DMS153 treated with DMSO at 0.1 percent for 48 hours (cell line): ENCODE results near the gene JUNB.

Experiments used
- DNase-seq: peaks from one replicate; lab custom pipeline; 2025; ENCODE audit not compliant: unreplicated experiment; lab: John Stamatoyannopoulos, UW

JUNB gene

GRCh38 chr19:12791345-12792050, at the start of gene JUNB:
Gene JUNB, plus strand, starts transcription at chr19:12791486. Its CDS starts 286 bp downstream, at chr19:12791772.
- DNase-seq: peak; percentile 87

GRCh38 chr19:12745166-12745897, 46.0 kb upstream of the JUNB start:
- no peak for DNase-seq

GRCh38 chr19:12748489-12748888, 42.8 kb upstream of the JUNB start:
- no peak for DNase-seq

GRCh38 chr19:12749938-12750521, 41.3 kb upstream of the JUNB start:
- DNase-seq: no peak

DNA sequence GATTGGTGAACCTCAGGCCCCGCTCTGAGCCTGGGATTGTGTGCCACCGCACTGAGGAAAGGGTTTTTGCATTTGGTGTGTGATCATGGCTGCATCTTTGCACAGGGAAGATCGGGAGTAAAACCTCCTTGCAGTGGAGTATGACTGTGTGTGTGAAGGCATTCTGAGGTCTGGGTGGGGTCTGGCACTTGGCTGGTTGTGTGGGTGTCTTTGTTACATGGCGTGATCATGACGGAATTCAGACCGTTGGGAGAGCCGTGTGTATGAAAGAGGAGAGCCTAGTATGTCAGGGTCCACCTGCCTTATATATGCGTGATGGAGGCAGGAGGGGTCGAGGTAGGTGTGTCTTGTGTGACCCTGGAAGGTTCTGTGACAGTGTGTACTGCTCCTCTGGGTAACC, 40.4 kb upstream of the JUNB start:
- DNase-seq: no peak

DNA sequence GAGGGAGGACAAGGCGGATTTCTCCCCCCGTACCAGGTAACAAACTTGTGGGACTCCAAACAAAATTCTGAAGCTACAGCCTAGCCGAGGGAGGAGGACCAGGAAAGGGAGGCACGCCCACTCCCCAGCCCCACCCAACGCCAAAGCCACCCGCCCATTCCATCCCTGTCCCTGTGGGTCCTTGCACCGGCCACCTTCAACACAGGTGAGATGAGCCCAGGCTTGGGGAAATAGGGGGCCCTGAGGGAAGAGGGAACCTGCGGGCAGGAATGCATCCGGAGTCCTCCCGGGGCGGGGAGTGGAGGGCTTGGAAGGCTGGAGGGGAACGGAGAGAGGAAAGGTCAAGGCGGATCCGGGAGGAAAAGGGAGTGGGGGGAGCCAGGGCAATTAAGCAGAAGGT, 39.7 kb upstream of the JUNB start, which contains the start of gene BEST2:
Gene BEST2, plus strand, starts transcription at position 157 of the 400 bp plus-strand sequence. CDS start 802 bp downstream, outside the sequence.
- DNase-seq: no peak

- no peak for DNase-seq
Observed at GRCh38 chr19:12752056-12752781, 39.1 kb upstream of the JUNB start.

- DNase-seq: no peak
Observed at GRCh38 chr19:12754465-12755196, 36.7 kb upstream of the JUNB start.

GRCh38 chr19:12756150-12756883, 35.0 kb upstream of the JUNB start:
- no peak for DNase-seq

DNA sequence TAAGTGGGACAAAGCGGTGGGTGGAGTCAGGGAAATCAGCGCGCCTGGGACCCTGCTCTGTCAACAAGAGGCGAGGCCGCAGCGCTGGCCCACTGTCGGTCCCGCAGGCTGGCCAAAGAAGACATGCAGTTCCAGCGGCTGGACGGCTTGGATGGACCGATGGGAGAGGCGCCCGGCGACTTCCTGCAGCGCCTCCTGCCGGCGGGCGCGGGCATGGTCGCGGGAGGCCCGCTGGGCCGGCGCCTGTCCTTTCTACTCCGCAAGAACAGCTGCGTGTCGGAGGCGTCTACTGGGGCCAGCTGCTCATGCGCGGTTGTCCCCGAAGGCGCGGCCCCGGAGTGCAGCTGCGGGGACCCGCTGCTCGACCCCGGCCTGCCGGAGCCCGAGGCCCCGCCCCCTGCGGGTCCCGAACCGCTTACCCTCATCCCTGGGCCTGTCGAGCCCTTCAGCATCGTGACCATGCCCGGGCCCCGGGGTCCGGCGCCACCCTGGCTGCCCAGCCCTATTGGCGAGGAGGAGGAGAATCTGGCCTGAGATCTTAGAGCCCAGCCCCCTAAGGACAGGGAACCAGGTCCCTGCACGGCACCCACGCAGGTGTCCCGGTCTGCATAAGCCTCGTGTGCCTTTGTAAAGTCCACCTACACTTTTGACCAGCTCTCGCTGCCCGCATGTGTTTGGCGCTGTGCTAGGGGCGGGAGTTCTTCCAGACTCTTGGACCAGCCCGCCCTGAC, 33.6 kb upstream of the JUNB start:
- peak; percentile 6 for DNase-seq

- no peak for DNase-seq
Observed at GRCh38 chr19:12759686-12760085, 31.6 kb upstream of the JUNB start.

DNA sequence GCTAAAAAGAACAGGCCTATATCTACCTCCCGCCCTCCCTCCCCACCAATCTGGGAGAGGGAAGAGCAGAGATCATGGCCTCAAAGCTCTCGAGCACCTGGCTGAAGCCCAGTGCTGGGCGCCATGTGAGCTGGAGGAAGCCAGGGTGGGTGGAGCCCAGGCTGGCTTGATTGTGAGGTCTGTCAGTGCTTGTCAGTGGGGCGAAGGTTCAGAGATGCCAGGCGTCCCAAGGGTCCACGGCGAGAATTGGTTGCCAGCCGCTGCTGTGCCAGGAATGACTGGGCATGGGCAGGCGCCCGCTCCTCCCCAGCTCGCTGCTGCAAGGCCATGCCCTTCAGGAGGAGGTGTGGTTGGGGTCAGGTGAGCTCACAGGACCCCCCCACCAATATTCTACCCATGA, 28.2 kb upstream of the JUNB start:
- no peak for DNase-seq

GRCh38 chr19:12764698-12765097, 26.6 kb upstream of the JUNB start:
- DNase-seq: no peak

- peak; percentile 81 for DNase-seq
Observed at GRCh38 chr19:12766051-12766521, 25.2 kb upstream of the JUNB start.

GRCh38 chr19:12767150-12767549, 24.1 kb upstream of the JUNB start:
- no peak for DNase-seq

- DNase-seq: no peak
Observed at GRCh38 chr19:12767666-12768065, 23.6 kb upstream of the JUNB start.

DNA sequence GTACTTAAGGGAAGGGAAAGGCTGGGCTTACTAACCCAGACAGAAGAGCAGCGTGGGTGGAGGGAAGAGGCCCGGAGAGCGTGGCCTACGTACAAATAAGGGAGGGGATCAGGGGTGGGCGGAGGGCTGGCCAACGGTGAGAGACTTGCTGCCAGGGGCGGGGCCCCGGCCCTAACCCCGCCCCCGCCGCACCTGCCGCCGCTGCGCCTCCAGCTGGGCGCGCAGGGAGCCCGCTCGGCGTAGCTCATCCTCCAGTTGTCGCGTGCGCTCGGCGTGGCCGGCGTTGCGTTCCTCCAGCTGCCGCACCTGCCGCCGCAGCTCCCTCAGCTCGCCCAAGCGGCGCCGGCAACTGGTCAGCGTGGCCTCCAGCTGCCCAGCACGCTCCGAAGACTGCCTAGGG, 21.6 kb upstream of the JUNB start:
- DNase-seq: peak; percentile 29

- no peak for DNase-seq
Observed at GRCh38 chr19:12770922-12771321, 20.4 kb upstream of the JUNB start.

DNA sequence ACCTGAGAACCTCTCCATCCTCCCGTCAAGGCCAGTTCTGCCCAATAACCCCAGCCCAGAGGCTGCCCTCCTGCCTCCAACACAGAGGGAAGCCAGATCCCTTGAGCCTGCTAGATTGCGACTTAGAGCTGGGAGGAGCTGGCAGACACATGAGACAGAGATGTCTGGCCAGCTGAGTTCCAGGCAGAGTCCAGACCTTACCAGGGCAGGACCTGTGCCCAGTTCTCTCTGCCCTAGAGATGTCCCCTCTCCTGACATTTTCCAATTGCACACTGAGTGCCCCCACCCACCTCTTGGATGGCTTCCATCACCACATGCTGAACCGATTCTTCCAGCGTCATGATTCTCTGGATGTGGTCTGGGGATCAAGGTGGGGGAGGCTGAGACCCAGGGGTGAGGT, 19.0 kb upstream of the JUNB start:
- DNase-seq: no peak
